Measurements from ENCODE around the gene ATG9B.

DNA sequence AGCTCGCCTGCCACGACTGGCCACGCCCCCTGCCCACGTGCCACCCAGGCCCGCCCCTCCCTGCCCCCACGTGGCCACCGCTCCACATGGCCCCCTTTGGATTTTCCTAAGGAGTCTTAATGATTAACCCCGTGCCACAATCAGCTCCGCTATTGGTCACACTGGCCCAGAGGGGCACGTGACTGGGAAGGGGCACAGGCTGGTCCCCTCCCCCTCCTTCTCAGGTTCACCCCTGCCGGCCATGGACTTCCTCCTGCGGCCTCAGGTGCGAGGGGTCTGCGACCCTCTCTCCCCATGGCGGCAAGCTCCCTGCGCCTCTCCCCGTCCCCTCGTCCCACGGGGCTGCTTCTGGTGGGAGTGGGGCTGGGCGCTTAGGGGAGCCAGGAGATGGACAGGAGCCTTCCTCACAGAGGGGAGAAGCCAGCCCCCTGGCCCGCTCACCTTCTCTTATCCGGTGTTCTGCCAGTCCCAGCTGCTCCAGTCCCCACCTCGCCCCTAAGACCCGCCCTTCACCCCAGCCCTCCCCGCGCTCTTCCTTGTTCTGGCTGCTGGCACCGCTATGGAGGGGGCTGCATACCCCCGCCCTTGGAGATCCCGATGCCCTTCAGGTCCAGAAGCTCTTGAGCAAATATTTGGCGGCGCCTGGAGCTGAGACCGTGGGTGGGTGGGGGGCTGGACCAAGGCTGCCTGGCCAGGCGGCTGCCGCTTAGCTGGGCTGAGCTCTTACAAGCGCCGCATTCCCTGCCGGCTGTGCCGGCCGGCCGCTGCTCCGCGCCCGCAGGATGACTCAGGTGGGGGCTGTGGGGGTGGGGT, 38.3 kb upstream of the ATG9B start:
- TF ChIP-seq ZNF565 (CRISPR knock-in tag; conservative IDR thresholded peaks at IDR 0.05; ENCODE audit: low read depth) = no peak
- no peak for TF ChIP-seq SNAI2 (CRISPR knock-in tag; IDR thresholded peaks at IDR 0.05)

All from SK-N-SH treated with all-trans-retinoic acid at 6 μM for 48 hours (cell line).